ENCODE results near the gene MED28. TPM values are rescaled to one million over a fixed set of nuclear protein-coding genes. Genes with fewer than 3 reads are reported as not detected.

MED28 gene
- total RNA-seq, 1 experiment from 2014 or later, result 106 TPM

- TF ChIP-seq PREB (CRISPR knock-in tag; IDR thresholded peaks at IDR 0.05; ENCODE audit: borderline replicate concordance) (no peak), PRRX2 (CRISPR knock-in tag; IDR thresholded peaks at IDR 0.05) (no peak), CREB1 (CRISPR knock-in tag; IDR thresholded peaks at IDR 0.05) (no peak), TEAD1 (CRISPR knock-in tag; IDR thresholded peaks at IDR 0.05) (no peak), ZNF138 (CRISPR knock-in tag; conservative IDR thresholded peaks at IDR 0.05) (no peak), ZNF219 (CRISPR knock-in tag; IDR thresholded peaks at IDR 0.05; ENCODE audit: borderline replicate concordance) (no peak), NFYB (CRISPR knock-in tag; conservative IDR thresholded peaks at IDR 0.05; ENCODE audit: low read depth) (no peak), IRF2 (CRISPR knock-in tag; IDR thresholded peaks at IDR 0.05; ENCODE audit: borderline replicate concordance, low read depth) (no peak), ATF1 (CRISPR knock-in tag; IDR thresholded peaks at IDR 0.05) (no peak), ZNF532 (CRISPR knock-in tag; IDR thresholded peaks at IDR 0.05; ENCODE audit: borderline replicate concordance) (no peak)
- TF ChIP-seq, protein P1, sequence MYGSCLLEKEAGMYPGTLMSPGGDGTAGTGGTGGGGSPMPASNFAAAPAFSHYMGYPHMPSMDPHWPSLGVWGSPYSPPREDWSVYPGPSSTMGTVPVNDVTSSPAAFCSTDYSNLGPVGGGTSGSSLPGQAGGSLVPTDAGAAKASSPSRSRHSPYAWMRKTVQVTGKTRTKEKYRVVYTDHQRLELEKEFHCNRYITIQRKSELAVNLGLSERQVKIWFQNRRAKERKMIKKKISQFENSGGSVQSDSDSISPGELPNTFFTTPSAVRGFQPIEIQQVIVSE (CRISPR knock-in tag; IDR thresholded peaks at IDR 0.05; ENCODE audit: borderline replicate concordance), result no peak
- TF ChIP-seq, protein P2, sequence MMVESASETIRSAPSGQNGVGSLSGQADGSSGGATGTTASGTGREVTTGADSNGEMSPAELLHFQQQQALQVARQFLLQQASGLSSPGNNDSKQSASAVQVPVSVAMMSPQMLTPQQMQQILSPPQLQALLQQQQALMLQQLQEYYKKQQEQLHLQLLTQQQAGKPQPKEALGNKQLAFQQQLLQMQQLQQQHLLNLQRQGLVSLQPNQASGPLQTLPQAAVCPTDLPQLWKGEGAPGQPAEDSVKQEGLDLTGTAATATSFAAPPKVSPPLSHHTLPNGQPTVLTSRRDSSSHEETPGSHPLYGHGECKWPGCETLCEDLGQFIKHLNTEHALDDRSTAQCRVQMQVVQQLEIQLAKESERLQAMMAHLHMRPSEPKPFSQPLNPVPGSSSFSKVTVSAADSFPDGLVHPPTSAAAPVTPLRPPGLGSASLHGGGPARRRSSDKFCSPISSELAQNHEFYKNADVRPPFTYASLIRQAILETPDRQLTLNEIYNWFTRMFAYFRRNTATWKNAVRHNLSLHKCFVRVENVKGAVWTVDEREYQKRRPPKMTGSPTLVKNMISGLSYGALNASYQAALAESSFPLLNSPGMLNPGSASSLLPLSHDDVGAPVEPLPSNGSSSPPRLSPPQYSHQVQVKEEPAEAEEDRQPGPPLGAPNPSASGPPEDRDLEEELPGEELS (CRISPR knock-in tag; IDR thresholded peaks at IDR 0.05), result no peak
These were observed 25.1 kb upstream of the MED28 start (continued) for GRCh38 chr4:17589355-17589754.

DNA sequence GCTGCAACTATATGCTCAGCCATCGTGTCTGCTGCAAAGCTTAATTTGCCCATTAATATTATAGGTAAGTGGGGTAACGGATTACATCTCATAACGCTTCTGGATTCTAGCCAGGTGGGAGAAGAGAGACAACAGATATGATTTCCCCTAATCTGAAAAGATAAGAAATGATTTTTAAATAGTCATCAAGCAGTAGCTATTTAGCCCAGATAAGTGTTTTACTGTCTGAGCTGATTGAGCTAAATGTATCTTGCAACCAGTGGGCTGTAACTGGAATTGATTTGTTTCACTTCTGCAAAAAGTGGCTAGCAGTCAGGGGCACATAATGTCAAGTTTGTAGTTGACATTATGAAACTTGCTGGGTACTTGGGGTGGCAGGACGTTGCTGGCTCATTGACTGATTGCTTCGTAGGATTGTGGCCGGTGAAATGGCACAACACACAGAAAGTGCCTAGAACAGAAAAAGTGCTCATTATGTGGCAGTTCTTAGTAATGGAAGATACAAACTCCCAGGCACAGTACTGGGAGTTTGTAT, 18.9 kb upstream of the MED28 start:
- Mint-ChIP-seq H3K27me3 (ENCODE audit: low read depth) (no peaks in the 10 kb centered on the region), H3K36me3 (peaks cover 36% of the 10 kb centered on the region), H3K27ac (no peak overlapping the region), H3K4me3 (no peak overlapping the region), H3K9me3 (no peaks in the 10 kb centered on the region), H3K4me1 (no peaks in the 10 kb centered on the region)
- no peak for TF ChIP-seq FOXK1 (CRISPR knock-in tag; IDR thresholded peaks at IDR 0.05)
- TF ChIP-seq ATF1 (CRISPR knock-in tag; IDR thresholded peaks at IDR 0.05), result no peak
- no peak for TF ChIP-seq RELA (CRISPR knock-in tag; IDR thresholded peaks at IDR 0.05; ENCODE audit: borderline replicate concordance)
- TF ChIP-seq ELF4 (CRISPR knock-in tag; IDR thresholded peaks at IDR 0.05; ENCODE audit: low read depth), result no peak
- TF ChIP-seq KAT7 (CRISPR knock-in tag; IDR thresholded peaks at IDR 0.05; ENCODE audit: borderline replicate concordance), result no peak
- TF ChIP-seq, protein P3, sequence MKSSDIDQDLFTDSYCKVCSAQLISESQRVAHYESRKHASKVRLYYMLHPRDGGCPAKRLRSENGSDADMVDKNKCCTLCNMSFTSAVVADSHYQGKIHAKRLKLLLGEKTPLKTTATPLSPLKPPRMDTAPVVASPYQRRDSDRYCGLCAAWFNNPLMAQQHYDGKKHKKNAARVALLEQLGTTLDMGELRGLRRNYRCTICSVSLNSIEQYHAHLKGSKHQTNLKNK (CRISPR knock-in tag; IDR thresholded peaks at IDR 0.05), result no peak
- TF ChIP-seq CBFB (CRISPR knock-in tag; IDR thresholded peaks at IDR 0.05; ENCODE audit: low read depth), result no peak
- no peak for TF ChIP-seq FOXP1 (CRISPR knock-in tag; IDR thresholded peaks at IDR 0.05; ENCODE audit: borderline replicate concordance)
- no peak for TF ChIP-seq USF1 (CRISPR knock-in tag; IDR thresholded peaks at IDR 0.05)
- TF ChIP-seq, protein P4, sequence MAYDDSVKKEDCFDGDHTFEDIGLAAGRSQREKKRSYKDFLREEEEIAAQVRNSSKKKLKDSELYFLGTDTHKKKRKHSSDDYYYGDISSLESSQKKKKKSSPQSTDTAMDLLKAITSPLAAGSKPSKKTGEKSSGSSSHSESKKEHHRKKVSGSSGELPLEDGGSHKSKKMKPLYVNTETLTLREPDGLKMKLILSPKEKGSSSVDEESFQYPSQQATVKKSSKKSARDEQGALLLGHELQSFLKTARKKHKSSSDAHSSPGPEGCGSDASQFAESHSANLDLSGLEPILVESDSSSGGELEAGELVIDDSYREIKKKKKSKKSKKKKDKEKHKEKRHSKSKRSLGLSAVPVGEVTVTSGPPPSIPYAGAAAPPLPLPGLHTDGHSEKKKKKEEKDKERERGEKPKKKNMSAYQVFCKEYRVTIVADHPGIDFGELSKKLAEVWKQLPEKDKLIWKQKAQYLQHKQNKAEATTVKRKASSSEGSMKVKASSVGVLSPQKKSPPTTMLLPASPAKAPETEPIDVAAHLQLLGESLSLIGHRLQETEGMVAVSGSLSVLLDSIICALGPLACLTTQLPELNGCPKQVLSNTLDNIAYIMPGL (CRISPR knock-in tag; IDR thresholded peaks at IDR 0.05), result no peak
- TF ChIP-seq, protein P5, sequence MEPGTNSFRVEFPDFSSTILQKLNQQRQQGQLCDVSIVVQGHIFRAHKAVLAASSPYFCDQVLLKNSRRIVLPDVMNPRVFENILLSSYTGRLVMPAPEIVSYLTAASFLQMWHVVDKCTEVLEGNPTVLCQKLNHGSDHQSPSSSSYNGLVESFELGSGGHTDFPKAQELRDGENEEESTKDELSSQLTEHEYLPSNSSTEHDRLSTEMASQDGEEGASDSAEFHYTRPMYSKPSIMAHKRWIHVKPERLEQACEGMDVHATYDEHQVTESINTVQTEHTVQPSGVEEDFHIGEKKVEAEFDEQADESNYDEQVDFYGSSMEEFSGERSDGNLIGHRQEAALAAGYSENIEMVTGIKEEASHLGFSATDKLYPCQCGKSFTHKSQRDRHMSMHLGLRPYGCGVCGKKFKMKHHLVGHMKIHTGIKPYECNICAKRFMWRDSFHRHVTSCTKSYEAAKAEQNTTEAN (CRISPR knock-in tag; IDR thresholded peaks at IDR 0.05), result no peak
- TF ChIP-seq, protein P6, sequence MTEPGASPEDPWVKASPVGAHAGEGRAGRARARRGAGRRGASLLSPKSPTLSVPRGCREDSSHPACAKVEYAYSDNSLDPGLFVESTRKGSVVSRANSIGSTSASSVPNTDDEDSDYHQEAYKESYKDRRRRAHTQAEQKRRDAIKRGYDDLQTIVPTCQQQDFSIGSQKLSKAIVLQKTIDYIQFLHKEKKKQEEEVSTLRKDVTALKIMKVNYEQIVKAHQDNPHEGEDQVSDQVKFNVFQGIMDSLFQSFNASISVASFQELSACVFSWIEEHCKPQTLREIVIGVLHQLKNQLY (CRISPR knock-in tag; IDR thresholded peaks at IDR 0.05), result no peak
- no peak for DNase-seq (ENCODE audit: low spot score)
- CTCF ChIA-PET, result no interaction called here
- POLR2A ChIA-PET, result no interaction called here
- no peak for ATAC-seq
